H1 (cell line): ENCODE data around the gene MAP6D1. TPM values are rescaled to one million over a fixed set of nuclear protein-coding genes. Genes with fewer than 3 reads are reported as not detected.

Experiments
- CTCF ChIA-PET: fragments of 300-600 bp; sonication (Branson Sonifier 250); formaldehyde crosslinking; loops from one replicate; lab custom pipeline; 2021; ENCODE audit not compliant: partially characterized antibody; lab: Charles Lee
- POLR2A ChIA-PET: fragments of 300-600 bp; sonication (Branson Sonifier 250); formaldehyde crosslinking; loops from one replicate; lab custom pipeline; 2021; ENCODE audit warnings: inconsistent platforms; ENCODE audit not compliant: partially characterized antibody; lab: Charles Lee
- DNase-seq, 2 experiments: peaks; one replicate each; pipeline versions ENCODE4 v3.0.0 to v3.0.0-alpha.2; 2010 to 2022; ENCODE audit warnings: low spot score in 2 of 2, low read depth in 1 of 2, mixed read lengths in 1 of 2
- FAIRE-seq: peaks from 2 replicates; lab custom pipeline; 2011; peaks lifted over from hg19 to GRCh38; lab: Jason Lieb, UNC
- H2AFZ ChIP-seq: 2 replicates; pipeline ENCODE4 v1.8.1; 2012; ENCODE audit warnings: low read length, inconsistent platforms
- H2AK5ac ChIP-seq: 2 replicates; pipeline ENCODE4 v1.6.1; 2013; ENCODE audit warnings: low read depth, low read length
- H2BK120ac ChIP-seq: replicated peaks from 2 replicates; pipeline ENCODE3; 2013; ENCODE audit warnings: low read depth, low read length, inconsistent platforms
- H2BK12ac ChIP-seq: 2 replicates; pipeline ENCODE4 v1.6.1; 2013; ENCODE audit warnings: low read depth, low read length
- H2BK15ac ChIP-seq: 2 replicates; pipeline ENCODE4 v1.6.1; 2013; ENCODE audit warnings: low read length
- H2BK20ac ChIP-seq: 2 replicates; pipeline ENCODE4 v1.6.1; 2013; ENCODE audit warnings: low read length
- H2BK5ac ChIP-seq: 2 replicates; pipeline ENCODE4 v1.6.1; 2013; ENCODE audit warnings: low read depth, low read length
- H3K14ac ChIP-seq: 2 replicates; pipeline ENCODE4 v1.6.1; 2013; ENCODE audit warnings: inconsistent platforms; ENCODE audit not compliant: insufficient read length
- H3K18ac ChIP-seq: 2 replicates; pipeline ENCODE4 v1.6.1; 2013; ENCODE audit warnings: low read length; ENCODE audit errors: extremely low read depth
- H3K23ac ChIP-seq: 2 replicates; pipeline ENCODE4 v1.6.1; 2013; ENCODE audit warnings: inconsistent platforms; ENCODE audit not compliant: insufficient read length
- H3K23me2 ChIP-seq: 2 replicates; pipeline ENCODE4 v1.6.1; 2013; ENCODE audit warnings: low read depth, low read length
- H3K27ac ChIP-seq: 2 replicates; pipeline ENCODE4 v1.6.1; 2011; ENCODE audit warnings: low read depth, low read length, inconsistent platforms
- H3K27me3 ChIP-seq, 4 experiments: replicated peaks in 1 of 4; 1 replicate in 1 of 4; 2 replicates in 3 of 4; pipeline versions ENCODE4 v1.6.1 to v1.8.1; 2011 to 2013; ENCODE audit warnings: low read length in 3 of 4, mild to moderate bottlenecking in 3 of 4, inconsistent platforms in 2 of 4, mixed read lengths in 2 of 4, moderate library complexity in 1 of 4; ENCODE audit not compliant: control insufficient read depth in 3 of 4, insufficient read depth in 3 of 4; ENCODE audit errors: extremely low read depth in 1 of 4
- H3K36me3 ChIP-seq, 4 experiments: 2 replicates each; pipeline versions ENCODE4 v1.6.1 to v1.8.1; 2011 to 2013; ENCODE audit warnings: mild to moderate bottlenecking in 4 of 4, low read length in 3 of 4, moderate library complexity in 2 of 4, control low read depth in 1 of 4, inconsistent platforms in 1 of 4; ENCODE audit not compliant: insufficient read depth in 4 of 4, control insufficient read depth in 2 of 4
- H3K4ac ChIP-seq: replicated peaks from 2 replicates; pipeline ENCODE3; 2013; ENCODE audit warnings: low read length, low read depth, mixed read lengths, inconsistent platforms; ENCODE audit not compliant: insufficient read length
- H3K4me1 ChIP-seq, 4 experiments: replicated peaks in 1 of 4; 1 replicate in 1 of 4; 2 replicates in 3 of 4; pipeline versions ENCODE4 v1.6.1 to v1.8.1; 2011 to 2013; ENCODE audit warnings: low read length in 3 of 4, inconsistent platforms in 2 of 4, mixed read lengths in 1 of 4; ENCODE audit not compliant: insufficient read depth in 4 of 4, control insufficient read depth in 3 of 4
- H3K4me2 ChIP-seq, 2 experiments: 2 replicates each; pipeline versions ENCODE4 v1.6.1 to v1.8.1; 2011 to 2013; ENCODE audit warnings: low read depth in 2 of 2, low read length in 2 of 2, control low read depth in 1 of 2, inconsistent platforms in 1 of 2, mild to moderate bottlenecking in 1 of 2; ENCODE audit not compliant: insufficient read depth in 1 of 2
- H3K4me3 ChIP-seq, 4 experiments: fragments of 200-600, 300-600 bp in 1 of 4; sonication (generic), shearing (Covaris generic), sonication (Bioruptor Twin) in 1 of 4; 2 replicates each; pipeline versions ENCODE4 v1.5.1 to v1.8.1; 2011 to 2016; ENCODE audit warnings: low read length in 4 of 4, low read depth in 3 of 4, control low read depth in 2 of 4, inconsistent platforms in 2 of 4, mild to moderate bottlenecking in 2 of 4, mixed read lengths in 1 of 4, moderate library complexity in 1 of 4; ENCODE audit not compliant: insufficient read depth in 2 of 4; ENCODE audit errors: extremely low read depth in 1 of 4
- H3K56ac ChIP-seq: replicated peaks from 2 replicates; pipeline ENCODE3; 2013; ENCODE audit warnings: low read depth, mild to moderate bottlenecking, mixed read lengths, low read length, inconsistent platforms; ENCODE audit not compliant: insufficient read length
- H3K79me1 ChIP-seq: 2 replicates; pipeline ENCODE4 v1.6.1; 2013; ENCODE audit warnings: low read depth, low read length, control low read depth
- H3K79me2 ChIP-seq, 2 experiments: 2 replicates each; pipeline versions ENCODE4 v1.6.1 to v1.8.1; 2012 to 2013; ENCODE audit warnings: low read length in 2 of 2, mild to moderate bottlenecking in 2 of 2, inconsistent platforms in 1 of 2; ENCODE audit not compliant: insufficient read depth in 2 of 2, control insufficient read depth in 1 of 2
- H3K9ac ChIP-seq, 4 experiments: replicated peaks in 1 of 4; 1 replicate in 1 of 4; 2 replicates in 3 of 4; pipeline versions ENCODE4 v1.6.1 to v1.8.1; 2011 to 2013; ENCODE audit warnings: low read depth in 3 of 4, low read length in 3 of 4, control low read depth in 2 of 4, mild to moderate bottlenecking in 2 of 4, moderate library complexity in 2 of 4, inconsistent platforms in 1 of 4; ENCODE audit errors: extremely low read depth in 1 of 4
- H3K9me3 ChIP-seq, 2 experiments: 2 replicates each; pipeline versions ENCODE4 v1.6.1 to v1.8.1; 2012 to 2013; ENCODE audit warnings: mild to moderate bottlenecking in 2 of 2, moderate library complexity in 2 of 2, control low read depth in 1 of 2, inconsistent platforms in 1 of 2, low read depth in 1 of 2, low read length in 1 of 2, mixed read lengths in 1 of 2; ENCODE audit not compliant: insufficient read depth in 2 of 2
- H4K20me1 ChIP-seq, 2 experiments: replicated peaks in 1 of 2; 2 replicates each; pipeline versions ENCODE3 to v1.8.1; 2011 to 2013; ENCODE audit warnings: inconsistent platforms in 2 of 2, low read length in 2 of 2, mild to moderate bottlenecking in 1 of 2; ENCODE audit not compliant: insufficient read depth in 2 of 2, control insufficient read depth in 1 of 2
- H4K5ac ChIP-seq: 2 replicates; pipeline ENCODE4 v1.6.1; 2013; ENCODE audit warnings: low read length, low read depth, mixed read lengths, inconsistent platforms; ENCODE audit not compliant: insufficient read length
- H4K8ac ChIP-seq: 2 replicates; pipeline ENCODE4 v1.8.0; 2013; ENCODE audit warnings: mild to moderate bottlenecking, moderate library complexity, low read length, inconsistent platforms; ENCODE audit not compliant: insufficient read depth; ENCODE audit errors: extremely low read depth
- H4K91ac ChIP-seq: replicated peaks from 2 replicates; pipeline ENCODE3; 2013; ENCODE audit warnings: low read length, mixed read lengths, inconsistent platforms; ENCODE audit not compliant: insufficient read length
- CHD2 ChIP-seq: IDR thresholded peaks from 2 replicates; pipeline ENCODE4 v1.6.1; 2012; ENCODE audit warnings: low read length, improper control_type of control experiment
- EZH2 ChIP-seq: fragments of 200-600 bp; sonication (generic); IDR thresholded peaks from 2 replicates; pipeline ENCODE4 v1.7.1; 2012; ENCODE audit warnings: low read depth, mild to moderate bottlenecking, moderate library complexity, low read length, inconsistent platforms; ENCODE audit not compliant: severe bottlenecking
- FOSL1 ChIP-seq: IDR thresholded peaks from 2 replicates; pipeline ENCODE4 v1.6.1; 2011; ENCODE audit warnings: mild to moderate bottlenecking, low read depth, low read length, moderate library complexity; ENCODE audit not compliant: insufficient read depth
- HDAC6 ChIP-seq: IDR thresholded peaks from one replicate; pipeline ENCODE4 v1.7.1; 2012; ENCODE audit warnings: low read depth, mild to moderate bottlenecking, inconsistent platforms, low read length, moderate library complexity
- KDM5A ChIP-seq: fragments of 200-600 bp; IDR thresholded peaks from 2 replicates; pipeline ENCODE4 v1.7.1; 2012; ENCODE audit warnings: mild to moderate bottlenecking, low read length, inconsistent platforms, mixed read lengths
- POLR2AphosphoS5 ChIP-seq: IDR thresholded peaks from 2 replicates; pipeline ENCODE4 v1.6.1; 2011; ENCODE audit warnings: low read depth, low read length
- POU5F1 ChIP-seq: IDR thresholded peaks from 2 replicates; pipeline ENCODE4 v1.6.1; 2011; ENCODE audit warnings: low read depth, mild to moderate bottlenecking, low read length, moderate library complexity
- RBBP5 ChIP-seq: IDR thresholded peaks from 2 replicates; pipeline ENCODE4 v1.7.1; 2012; ENCODE audit warnings: low read depth, mild to moderate bottlenecking, inconsistent platforms, low read length, moderate library complexity, borderline replicate concordance
- SIN3A ChIP-seq, 2 experiments: IDR thresholded peaks in 1 of 2; conservative IDR thresholded peaks in 1 of 2; 2 replicates each; pipeline ENCODE4 v1.6.1; 2011 to 2012; ENCODE audit warnings: low read length in 2 of 2, improper control_type of control experiment in 1 of 2, low read depth in 1 of 2, mild to moderate bottlenecking in 1 of 2
- SIRT6 ChIP-seq: IDR thresholded peaks from one replicate; pipeline ENCODE4 v1.7.1; 2012; ENCODE audit warnings: low read length, inconsistent platforms
- SUZ12 ChIP-seq: fragments of 200-600 bp; sonication (generic); IDR thresholded peaks from 2 replicates; pipeline ENCODE4 v1.6.1; 2012; ENCODE audit warnings: mild to moderate bottlenecking, inconsistent platforms, low read length, moderate library complexity, mixed read lengths
- WGBS, 2 experiments: shearing (Covaris generic) in 1 of 2; methylation state at CpG; one replicate each; pipeline versions ENCODE4 v1.1.6 to v1.1.7; 2013 to 2015; ENCODE audit warnings: low lambda C conversion rate in 2 of 2, mixed read lengths in 2 of 2, inconsistent platforms in 1 of 2, low coverage in 1 of 2, missing lambda C conversion rate in 1 of 2; ENCODE audit not compliant: insufficient replicate concordance in 2 of 2, insufficient coverage in 1 of 2, insufficient read length in 1 of 2; ENCODE audit errors: extremely low coverage in 1 of 2, missing lambda C conversion rate in 1 of 2; 5-methylcytosine and 5-hydroxymethylcytosine counted together
- polyA plus RNA-seq, 7 experiments: library from polyadenylated mRNA; depleted of rRNA in 3 of 7; stranded (reverse) in 5 of 7; unstranded in 2 of 7; fragments of >200 nt in 5 of 7; fragments of 200-250 nt in 2 of 7; gene quantifications; 1 replicate in 5 of 7; 2 replicates in 1 of 7; 4 replicates in 1 of 7; pipeline versions ENCODE4 v1.2.1 to v1.2.3, GENCODE V29; 2011 to 2013; ENCODE audit warnings: missing spikeins in 2 of 7, mixed read lengths in 2 of 7
- total RNA-seq: library from RNA; stranded (reverse); fragmentation: NEBNext Ultra II Directional; extraction: Animal tissue kit (Norgen Biotek cat#: 25700); gene quantifications from 2 replicates; pipeline ENCODE4 v1.2.1, GENCODE V29; 2021
- TF ChIP-seq, protein P1 (sequence below): IDR thresholded peaks from 2 replicates; pipeline ENCODE4 v1.6.1; 2011; ENCODE audit warnings: low read depth, mild to moderate bottlenecking, low read length; ENCODE audit not compliant: insufficient read depth

Gene MAP6D1
- total and polyA plus RNA-seq, 2 of the 8 experiments (the other 6 are each of a cell fraction or from before 2014, with no cell fraction given), result 4.8 to 5.2 TPM

DNA sequence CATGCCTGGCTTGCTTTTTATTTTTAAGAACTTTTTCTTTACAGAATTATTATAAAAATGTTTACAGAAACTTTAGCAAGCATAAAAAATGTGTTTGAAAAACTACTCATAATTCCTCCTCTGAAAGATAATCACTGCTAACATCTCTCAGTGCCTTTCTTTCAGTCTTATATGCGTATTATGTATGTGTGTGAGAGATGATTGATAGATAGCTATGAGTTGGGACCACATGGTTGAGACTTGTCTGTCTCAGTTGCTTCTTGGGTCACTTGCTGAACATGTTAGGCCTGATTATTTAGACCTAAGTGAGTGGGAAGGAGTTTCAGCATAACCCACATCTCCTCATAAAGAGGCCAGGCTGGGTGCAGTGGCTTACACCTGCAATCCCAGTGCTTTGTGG is 11.1 kb downstream of the MAP6D1 start:
- no peak overlapping the region for H3K27ac ChIP-seq
- peaks cover 0 to 3% of the 10 kb centered on the region in 2 experiments for H4K20me1 ChIP-seq
- H4K5ac ChIP-seq, result no peak overlapping the region
- no peak overlapping the region for H3K18ac ChIP-seq
- ChIA-PET POLR2A (interaction anchor here (0.6 to 2.0 kb wide), 3 partner anchors 10 to 23 kb away, joined by 3 to 6 read pairs (median 3); partner anchors contain the start of gene MAP6D1), CTCF (interaction anchor here (1.9 kb wide), 1 partner anchor 343 kb away, joined by 6 read pairs; no protein-coding TSS in a partner anchor)
- H3K4me2 ChIP-seq, result no peak overlapping the region
- H3K4ac ChIP-seq, result no peak overlapping the region
- H3K4me1 ChIP-seq, result no peaks in the 10 kb centered on the region
- no peak overlapping the region for H2AK5ac ChIP-seq
- peaks cover 8 to 28% (median 21%) of the 10 kb centered on the region in 4 experiments for H3K36me3 ChIP-seq
- no peak overlapping the region for H3K23ac ChIP-seq
- no peak overlapping the region for H2BK20ac ChIP-seq
- H2BK120ac ChIP-seq, result no peak overlapping the region
- no peaks in the 10 kb centered on the region for H3K23me2 ChIP-seq
- no peak overlapping the region for H3K9ac ChIP-seq
- FAIRE-seq (no peak), DNase-seq (no peak)
- H3K4me3 ChIP-seq, result no peak overlapping the region
- H4K91ac ChIP-seq, result no peak overlapping the region
- WGBS, 2 experiments, result 85% methylated on average over 1 of the region's 1 CpG; no CpG with 5 or more reads in 1 of the 2 experiments
- no peak overlapping the region for H2BK5ac ChIP-seq
- H3K9me3 ChIP-seq, result no peaks in the 10 kb centered on the region
- H3K79me1 ChIP-seq, result no peaks in the 10 kb centered on the region
- H3K56ac ChIP-seq, result no peak overlapping the region
- no peak overlapping the region for H2AFZ ChIP-seq
- H4K8ac ChIP-seq, result no peak overlapping the region; the same call in 1 of the 2 replicates
- TF ChIP-seq, protein P1, sequence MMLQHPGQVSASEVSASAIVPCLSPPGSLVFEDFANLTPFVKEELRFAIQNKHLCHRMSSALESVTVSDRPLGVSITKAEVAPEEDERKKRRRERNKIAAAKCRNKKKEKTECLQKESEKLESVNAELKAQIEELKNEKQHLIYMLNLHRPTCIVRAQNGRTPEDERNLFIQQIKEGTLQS, result no peak
- TF ChIP-seq CHD2 (no peak), EZH2 (no peak), FOSL1 (no peak), SIRT6 (no peak), RBBP5 (no peak), HDAC6 (no peak), POU5F1 (no peak), KDM5A (no peak), SIN3A (conservative IDR thresholded peaks at IDR 0.05 in 1 of 2, IDR thresholded peaks at IDR 0.05 in 1 of 2; ENCODE audit: low read depth in 1 of 2, low read length in 2 of 2) (no peak), POLR2AphosphoS5 (no peak), SUZ12 (no peak)
- no peaks in the 10 kb centered on the region for H3K79me2 ChIP-seq
- H2BK15ac ChIP-seq, result no peak overlapping the region
- no peak overlapping the region for H2BK12ac ChIP-seq
- H3K14ac ChIP-seq, result no peak overlapping the region
- no peaks in the 10 kb centered on the region for H3K27me3 ChIP-seq
